K562 (cell line): Measurements from ENCODE around the gene PEX10. TPM values are rescaled to one million over a fixed set of nuclear protein-coding genes. Genes with fewer than 3 reads are reported as not detected.

Source experiments
- ATAC-seq: fragments of 200-7000 bp; cut with Tn5 transposase; 3 replicates; pipeline ENCODE4 v1.9.1; 2020; ENCODE audit warnings: moderate library complexity
- BruUV-seq: library from RNA; stranded (reverse); fragments of 400-500 nt; replicated peaks from 2 replicates; lab custom pipeline; 2021; lab: Mats Ljungman, UMichigan
- CTCF ChIA-PET: fragments of 300-600 bp; formaldehyde crosslinking; extraction: SDS; loops from one replicate; lab custom pipeline; 2021; ENCODE audit warnings: low intra/inter-chr PET ratio; lab: Yijun Ruan, JAX
- POLR2A ChIA-PET: fragments of 300-600, 350-650 bp; sonication (Branson Sonifier 250); formaldehyde crosslinking; extraction: SDS; loops from one replicate; lab custom pipeline; 2021; ENCODE audit warnings: antibody characterized with exemption, inconsistent platforms; lab: Yijun Ruan, JAX
- DNase-seq, 4 experiments: peaks; one replicate each; pipeline versions ENCODE4 v3.0.0 to v3.0.0-alpha.2; 2011 to 2018; ENCODE audit warnings: low spot score in 3 of 4, mixed read lengths in 3 of 4; ENCODE audit errors: extremely low read depth in 1 of 4
- FAIRE-seq: peaks from 2 replicates; lab custom pipeline; 2011; peaks lifted over from hg19 to GRCh38; lab: Jason Lieb, UNC
- H2AFZ ChIP-seq: 2 replicates; pipeline ENCODE4 v1.6.0; 2011; ENCODE audit warnings: low read depth, low read length, control low read depth, inconsistent platforms
- H3K27ac ChIP-seq: fragments of 200-600 bp; 3 replicates; pipeline ENCODE4 v1.8.0; 2011; ENCODE audit warnings: low read depth, mild to moderate bottlenecking, control low read depth, inconsistent platforms, low read length, moderate library complexity, mixed read lengths; ENCODE audit errors: extremely low read depth
- H3K27me3 ChIP-seq, 2 experiments: fragments of 300-600 bp in 1 of 2; 2 replicates in 1 of 2; 3 replicates in 1 of 2; pipeline versions ENCODE4 v1.6.0 to v1.8.0; 2011; ENCODE audit warnings: inconsistent platforms in 2 of 2, low read length in 2 of 2, mild to moderate bottlenecking in 1 of 2, mixed read lengths in 1 of 2, moderate library complexity in 1 of 2; ENCODE audit not compliant: control insufficient read depth in 2 of 2, insufficient read depth in 2 of 2
- H3K36me3 ChIP-seq: fragments of 300-600 bp; 3 replicates; pipeline ENCODE4 v1.8.0; 2011; ENCODE audit warnings: mild to moderate bottlenecking, low read length, inconsistent platforms; ENCODE audit not compliant: control insufficient read depth, insufficient read depth
- H3K4me1 ChIP-seq, 2 experiments: fragments of 200-600 bp in 1 of 2; replicated peaks in 1 of 2; 2 replicates in 1 of 2; 3 replicates in 1 of 2; pipeline versions ENCODE4 v1.5.1 to v1.8.0; 2011; ENCODE audit warnings: inconsistent platforms in 2 of 2, low read length in 2 of 2, mild to moderate bottlenecking in 1 of 2, mixed read lengths in 1 of 2, moderate library complexity in 1 of 2; ENCODE audit not compliant: control insufficient read depth in 2 of 2, insufficient read depth in 2 of 2
- H3K4me2 ChIP-seq: 2 replicates; pipeline ENCODE4 v1.6.1; 2011; ENCODE audit warnings: low read length, control low read depth, inconsistent platforms, mixed read lengths; ENCODE audit not compliant: insufficient read depth
- H3K4me3 ChIP-seq: fragments of 200-600 bp; sonication (generic), shearing (Covaris generic); 2 replicates; pipeline ENCODE4 v1.5.1; 2016; ENCODE audit warnings: control low read depth, inconsistent platforms
- H3K79me2 ChIP-seq: fragments of 200-600 bp; 3 replicates; pipeline ENCODE4 v1.8.0; 2011; ENCODE audit warnings: low read length, inconsistent platforms; ENCODE audit not compliant: control insufficient read depth, insufficient read depth
- H3K9ac ChIP-seq, 2 experiments: 2 replicates each; pipeline versions ENCODE4 v1.6.0 to v1.6.1; 2011; ENCODE audit warnings: low read depth in 2 of 2, low read length in 2 of 2, control low read depth in 1 of 2, inconsistent platforms in 1 of 2, mild to moderate bottlenecking in 1 of 2, mixed read lengths in 1 of 2; ENCODE audit not compliant: insufficient read depth in 1 of 2
- H3K9me1 ChIP-seq: one replicate; pipeline ENCODE4 v1.6.0; 2011; ENCODE audit warnings: inconsistent platforms, mild to moderate bottlenecking, low read length, moderate library complexity; ENCODE audit not compliant: control insufficient read depth, insufficient read depth
- H3K9me3 ChIP-seq: replicated peaks from 2 replicates; pipeline ENCODE4 v1.5.1; 2011; ENCODE audit warnings: low read depth, low read length, inconsistent platforms; ENCODE audit not compliant: control insufficient read depth, insufficient read depth
- H4K20me1 ChIP-seq: replicated peaks from 2 replicates; pipeline ENCODE4 v1.6.1; 2011; ENCODE audit warnings: low read length, inconsistent platforms, mixed read lengths; ENCODE audit not compliant: control insufficient read depth, insufficient read depth
- KDM5B ChIP-seq: fragments of 200-600 bp; sonication (generic); IDR thresholded peaks from 2 replicates; pipeline ENCODE4 v1.6.1; 2012; ENCODE audit warnings: low read depth, mild to moderate bottlenecking, moderate library complexity, low read length, control low read depth, inconsistent platforms; ENCODE audit not compliant: insufficient replicate concordance
- POLR2G ChIP-seq: fragments of 200-400 bp; formaldehyde crosslinking; IDR thresholded peaks from 2 replicates; pipeline ENCODE4 v1.6.1; 2017; ENCODE audit warnings: low read depth, mild to moderate bottlenecking, antibody characterized with exemption, low read length, moderate library complexity
- ZFP36 ChIP-seq: fragments of 150-350 bp; IDR thresholded peaks from 2 replicates; pipeline ENCODE4 v1.6.1; 2018; ENCODE audit warnings: low read length, low read depth; ENCODE audit not compliant: partially characterized antibody
- ZNF436 ChIP-seq: fragments of 250-450, 450-650 bp; sonication (Bioruptor Pico); formaldehyde crosslinking; IDR thresholded peaks from 2 replicates; pipeline ENCODE4 v1.7.0; 2020; ENCODE audit warnings: mild to moderate bottlenecking
- ZNF668 ChIP-seq: fragments of 250-450 bp; sonication (Bioruptor Pico); IDR thresholded peaks from 2 replicates; pipeline ENCODE4 v1.8.0; 2022; ENCODE audit warnings: mild to moderate bottlenecking, inconsistent platforms
- WGBS: fragments of 100-300 bp; shearing (Covaris generic); methylation state at CpG from one replicate; pipeline ENCODE4 v1.1.6; 2016; ENCODE audit warnings: low coverage, mixed read lengths; ENCODE audit not compliant: insufficient coverage; ENCODE audit errors: missing lambda C conversion rate; 5-methylcytosine and 5-hydroxymethylcytosine counted together
- in situ Hi-C: fragments of 300-500 bp; cut with MboI; formaldehyde crosslinking; loops from 4 replicates; pipeline ENCODE4 v1.15.0; 2018; ENCODE audit warnings: inconsistent platforms, mixed read lengths
- intact Hi-C: fragments of 100-400 bp; cut with micrococcal nuclease; formaldehyde crosslinking; loops from 2 replicates; pipeline ENCODE4 v1.14.2; 2022
- polyA plus RNA-seq, 8 experiments: library from polyadenylated mRNA; depleted of rRNA in 4 of 8; stranded (reverse) in 5 of 8; unstranded in 3 of 8; fragments of >200 nt; fragmentation: Nextera tagmentation in 2 of 8; fragmentation: Illumina TruSeq in 1 of 8; extraction: Ambion mirVana in 2 of 8; extraction: Trizol in 1 of 8; gene quantifications; 2 replicates each; pipeline versions ENCODE4 v1.2.1 to v1.2.3, GENCODE V29; 2011 to 2014; ENCODE audit warnings: inconsistent platforms in 1 of 8, missing spikeins in 1 of 8
- total RNA-seq, 7 experiments: library from RNA; depleted of rRNA in 6 of 7; stranded (reverse); fragments of >200 nt in 6 of 7; fragmentation: Illumina TruSeq in 2 of 7; extraction: Trizol in 2 of 7; gene quantifications; 2 replicates each; pipeline versions ENCODE4 v1.2.1 to v1.2.3, GENCODE V29; 2011 to 2021; ENCODE audit warnings: low replicate concordance in 1 of 7
- TF ChIP-seq, protein P1 (sequence below), 3 experiments: IDR thresholded peaks in 2 of 3; conservative IDR thresholded peaks in 1 of 3; 2 replicates each; pipeline ENCODE4 v1.5.1; 2011 to 2012; ENCODE audit warnings: low read length in 3 of 3, mild to moderate bottlenecking in 3 of 3, control low read depth in 2 of 3, improper control_type of control experiment in 1 of 3, inconsistent platforms in 1 of 3, low read depth in 1 of 3, mixed read lengths in 1 of 3, moderate library complexity in 1 of 3; ENCODE audit not compliant: insufficient read depth in 2 of 3

The PEX10 gene
- total and polyA plus RNA-seq, 9 of the 15 experiments (the other 6 are each of a cell fraction or from before 2014, with no cell fraction given) = 0.03 to 26.2 (median 8.7) TPM

GRCh38 chr1:2417833-2418225, 5.5 kb upstream of the PEX10 start:
- CTCF ChIA-PET = no interaction called here
- peaks cover 15 to 59% of the 10 kb centered on the region in 2 experiments for H3K4me1 ChIP-seq
- H2AFZ ChIP-seq = no peak overlapping the region
- H3K79me2 ChIP-seq = peaks cover 8% of the 10 kb centered on the region; the same call in 2 of the 3 replicates
- H3K36me3 ChIP-seq = no peaks in the 10 kb centered on the region
- H3K27ac ChIP-seq = no peak overlapping the region
- in situ Hi-C loops = loop anchor here (10.0 kb wide), 1 partner anchor 217 kb away; the partner anchor contains the start of gene MMEL1
- TF ChIP-seq ZNF668 = no peak
- TF ChIP-seq, all 486 proteins: peak for 0
- POLR2A ChIA-PET = interaction anchor here (0.9 to 1.5 kb wide), 4 partner anchors 11 to 218 kb away, joined by 3 to 4 read pairs (median 4); partner anchors contain the start of genes MORN1 and RER1
- Histone ChIP-seq H3K9ac (peak overlapping the region in 1 of 2 experiments; percentile 14; a peak in 1 of 4 replicates), H3K9me3 (no peaks in the 10 kb centered on the region), H3K4me3 (no peak overlapping the region), H3K27me3 (peaks cover 19 to 26% of the 10 kb centered on the region in 2 experiments; a peak in 4 of 5 replicates), H4K20me1 (peaks cover 8% of the 10 kb centered on the region), H3K9me1 (no peaks in the 10 kb centered on the region), H3K4me2 (no peak overlapping the region)
- WGBS = 15% methylated on average over 14 of the region's 14 CpGs
- ATAC-seq (no peak), FAIRE-seq (no peak), DNase-seq (no peak)
- intact Hi-C loops = loop anchor here (10.0 kb wide), 2 partner anchors 227 to 1007 kb away; no protein-coding TSS in a partner anchor
- BruUV-seq = no TSS peak

DNA sequence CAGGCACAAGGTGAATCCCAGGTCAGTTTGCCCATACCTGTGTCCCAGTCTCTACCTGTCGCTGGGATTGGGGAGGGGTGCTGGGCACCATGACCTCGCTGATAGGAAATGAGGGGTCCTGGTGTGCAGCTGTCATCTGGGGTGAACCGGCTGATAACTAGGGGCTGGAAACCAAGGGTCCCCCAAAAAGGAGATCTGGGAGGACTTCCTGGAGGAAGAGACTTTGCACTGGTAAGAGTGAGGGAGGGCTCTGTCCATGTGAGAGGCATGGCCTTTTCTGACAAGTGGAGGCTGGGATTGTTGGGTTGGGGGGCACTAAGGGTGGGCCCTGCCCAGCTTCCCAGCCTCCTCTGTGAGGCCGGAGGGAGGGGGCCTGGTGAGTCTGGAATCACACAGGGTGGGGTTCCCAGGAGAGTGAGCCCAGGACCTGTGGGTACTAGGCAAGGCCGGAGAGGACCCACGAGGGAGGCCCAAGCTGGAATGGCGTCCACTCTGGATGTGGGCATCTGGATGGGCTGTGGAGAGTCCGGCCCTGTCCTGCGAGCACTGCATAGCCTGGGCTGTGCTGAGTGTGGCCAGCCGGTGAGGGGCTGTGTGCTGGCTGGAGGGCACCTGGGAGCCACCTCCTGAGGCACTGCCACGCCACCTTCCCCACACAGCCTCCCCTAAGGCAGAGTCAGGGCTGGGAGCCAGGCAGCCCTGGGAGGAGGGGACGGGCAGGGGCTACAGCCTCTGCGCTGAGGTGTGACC, 4.9 kb upstream of the PEX10 start:
- no peak overlapping the region for H3K27ac ChIP-seq
- no peaks in the 10 kb centered on the region for H3K9me1 ChIP-seq
- BruUV-seq = no TSS peak
- H2AFZ ChIP-seq = no peak overlapping the region
- H3K4me1 ChIP-seq = peaks cover 15 to 62% of the 10 kb centered on the region in 2 experiments
- peaks cover 15 to 21% of the 10 kb centered on the region in 2 experiments; a peak in 4 of 5 replicates for H3K27me3 ChIP-seq
- WGBS = 17% methylated on average over 12 of the region's 13 CpGs
- POLR2A ChIA-PET = interaction anchor here (0.9 to 1.5 kb wide), 3 partner anchors 10 to 218 kb away, joined by 3 to 4 read pairs (median 3); no protein-coding TSS in a partner anchor
- ATAC-seq (no peak), FAIRE-seq (no peak), DNase-seq (no peak)
- CTCF ChIA-PET = interaction anchor here (1.7 kb wide), 1 partner anchor 370 kb away, joined by 5 read pairs; no protein-coding TSS in a partner anchor
- H3K9ac ChIP-seq = peak overlapping the region in 1 of 2 experiments; percentile 55; a peak in 2 of 4 replicates
- H3K79me2 ChIP-seq = peaks cover 12% of the 10 kb centered on the region; the same call in 2 of the 3 replicates
- H3K9me3 ChIP-seq = no peaks in the 10 kb centered on the region
- H4K20me1 ChIP-seq = peaks cover 8% of the 10 kb centered on the region
- TF ChIP-seq, protein P1, sequence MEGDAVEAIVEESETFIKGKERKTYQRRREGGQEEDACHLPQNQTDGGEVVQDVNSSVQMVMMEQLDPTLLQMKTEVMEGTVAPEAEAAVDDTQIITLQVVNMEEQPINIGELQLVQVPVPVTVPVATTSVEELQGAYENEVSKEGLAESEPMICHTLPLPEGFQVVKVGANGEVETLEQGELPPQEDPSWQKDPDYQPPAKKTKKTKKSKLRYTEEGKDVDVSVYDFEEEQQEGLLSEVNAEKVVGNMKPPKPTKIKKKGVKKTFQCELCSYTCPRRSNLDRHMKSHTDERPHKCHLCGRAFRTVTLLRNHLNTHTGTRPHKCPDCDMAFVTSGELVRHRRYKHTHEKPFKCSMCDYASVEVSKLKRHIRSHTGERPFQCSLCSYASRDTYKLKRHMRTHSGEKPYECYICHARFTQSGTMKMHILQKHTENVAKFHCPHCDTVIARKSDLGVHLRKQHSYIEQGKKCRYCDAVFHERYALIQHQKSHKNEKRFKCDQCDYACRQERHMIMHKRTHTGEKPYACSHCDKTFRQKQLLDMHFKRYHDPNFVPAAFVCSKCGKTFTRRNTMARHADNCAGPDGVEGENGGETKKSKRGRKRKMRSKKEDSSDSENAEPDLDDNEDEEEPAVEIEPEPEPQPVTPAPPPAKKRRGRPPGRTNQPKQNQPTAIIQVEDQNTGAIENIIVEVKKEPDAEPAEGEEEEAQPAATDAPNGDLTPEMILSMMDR (IDR thresholded peaks at IDR 0.05 in 2 of 3, conservative IDR thresholded peaks at IDR 0.05 in 1 of 3; ENCODE audit: insufficient read depth in 2 of 3, low read depth in 1 of 3, low read length in 3 of 3) = no peak
- peak; percentile 57; the same call in 1 of the 2 replicates for TF ChIP-seq ZNF436 (CRISPR knock-in tag)
- TF ChIP-seq KDM5B = peak; percentile 32
- peak; percentile 97 for TF ChIP-seq ZFP36
- peak; percentile 44; the same call in 1 of the 2 replicates for TF ChIP-seq POLR2G
- H3K4me2 ChIP-seq = no peak overlapping the region
- no peak overlapping the region for H3K4me3 ChIP-seq
- H3K36me3 ChIP-seq = no peaks in the 10 kb centered on the region
- in situ Hi-C loops = loop anchor here (10.0 kb wide), 1 partner anchor 218 kb away; the partner anchor contains the start of gene MMEL1
- intact Hi-C loops = loop anchor here (10.0 kb wide), 2 partner anchors 228 to 1008 kb away; no protein-coding TSS in a partner anchor
